ENCODE results near the gene ZNF700. TPM values are rescaled to one million over a fixed set of nuclear protein-coding genes. Genes with fewer than 3 reads are reported as not detected.

ZNF700 gene
- total and polyA plus RNA-seq, 9 of the 15 experiments (the other 6 are each of a cell fraction or from before 2014, with no cell fraction given): 10.3 to 24.7 (median 14.1) TPM

DNA sequence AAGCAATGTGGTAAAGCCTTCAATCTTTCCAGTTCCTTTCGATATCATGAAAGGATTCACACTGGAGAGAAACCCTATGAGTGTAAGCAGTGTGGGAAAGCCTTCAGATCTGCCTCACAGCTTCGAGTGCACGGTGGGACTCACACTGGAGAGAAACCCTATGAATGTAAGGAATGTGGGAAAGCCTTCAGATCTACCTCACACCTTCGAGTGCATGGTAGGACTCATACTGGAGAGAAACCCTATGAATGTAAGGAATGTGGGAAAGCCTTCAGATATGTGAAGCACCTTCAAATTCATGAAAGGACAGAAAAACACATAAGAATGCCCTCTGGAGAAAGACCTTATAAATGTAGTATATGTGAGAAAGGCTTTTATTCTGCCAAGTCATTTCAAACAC lies 24.3 kb downstream of the ZNF700 start (continued):
- TF ChIP-seq, protein P1, sequence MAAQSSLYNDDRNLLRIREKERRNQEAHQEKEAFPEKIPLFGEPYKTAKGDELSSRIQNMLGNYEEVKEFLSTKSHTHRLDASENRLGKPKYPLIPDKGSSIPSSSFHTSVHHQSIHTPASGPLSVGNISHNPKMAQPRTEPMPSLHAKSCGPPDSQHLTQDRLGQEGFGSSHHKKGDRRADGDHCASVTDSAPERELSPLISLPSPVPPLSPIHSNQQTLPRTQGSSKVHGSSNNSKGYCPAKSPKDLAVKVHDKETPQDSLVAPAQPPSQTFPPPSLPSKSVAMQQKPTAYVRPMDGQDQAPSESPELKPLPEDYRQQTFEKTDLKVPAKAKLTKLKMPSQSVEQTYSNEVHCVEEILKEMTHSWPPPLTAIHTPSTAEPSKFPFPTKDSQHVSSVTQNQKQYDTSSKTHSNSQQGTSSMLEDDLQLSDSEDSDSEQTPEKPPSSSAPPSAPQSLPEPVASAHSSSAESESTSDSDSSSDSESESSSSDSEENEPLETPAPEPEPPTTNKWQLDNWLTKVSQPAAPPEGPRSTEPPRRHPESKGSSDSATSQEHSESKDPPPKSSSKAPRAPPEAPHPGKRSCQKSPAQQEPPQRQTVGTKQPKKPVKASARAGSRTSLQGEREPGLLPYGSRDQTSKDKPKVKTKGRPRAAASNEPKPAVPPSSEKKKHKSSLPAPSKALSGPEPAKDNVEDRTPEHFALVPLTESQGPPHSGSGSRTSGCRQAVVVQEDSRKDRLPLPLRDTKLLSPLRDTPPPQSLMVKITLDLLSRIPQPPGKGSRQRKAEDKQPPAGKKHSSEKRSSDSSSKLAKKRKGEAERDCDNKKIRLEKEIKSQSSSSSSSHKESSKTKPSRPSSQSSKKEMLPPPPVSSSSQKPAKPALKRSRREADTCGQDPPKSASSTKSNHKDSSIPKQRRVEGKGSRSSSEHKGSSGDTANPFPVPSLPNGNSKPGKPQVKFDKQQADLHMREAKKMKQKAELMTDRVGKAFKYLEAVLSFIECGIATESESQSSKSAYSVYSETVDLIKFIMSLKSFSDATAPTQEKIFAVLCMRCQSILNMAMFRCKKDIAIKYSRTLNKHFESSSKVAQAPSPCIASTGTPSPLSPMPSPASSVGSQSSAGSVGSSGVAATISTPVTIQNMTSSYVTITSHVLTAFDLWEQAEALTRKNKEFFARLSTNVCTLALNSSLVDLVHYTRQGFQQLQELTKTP (IDR thresholded peaks at IDR 0.05; ENCODE audit: low read depth in 1 of 2, partially characterized antibody in 2 of 2): peak in 1 of 2 experiments; percentile 26
- TF ChIP-seq CBX5 (IDR thresholded peaks at IDR 0.05; ENCODE audit: borderline replicate concordance, low read depth) (peak; percentile 97), EP400 (IDR thresholded peaks at IDR 0.05) (0 out of 2 replicates have a peak, but pooled peaks have one; percentile 26), SAFB2 (IDR thresholded peaks at IDR 0.05; ENCODE audit: borderline replicate concordance, low read depth, low read length, severe bottlenecking) (no peak), HIVEP1 (CRISPR knock-in tag; IDR thresholded peaks at IDR 0.05) (no peak), POLR2B (IDR thresholded peaks at IDR 0.05; ENCODE audit: low read depth, partially characterized antibody) (peak; percentile 5)
- TF ChIP-seq, protein P2, sequence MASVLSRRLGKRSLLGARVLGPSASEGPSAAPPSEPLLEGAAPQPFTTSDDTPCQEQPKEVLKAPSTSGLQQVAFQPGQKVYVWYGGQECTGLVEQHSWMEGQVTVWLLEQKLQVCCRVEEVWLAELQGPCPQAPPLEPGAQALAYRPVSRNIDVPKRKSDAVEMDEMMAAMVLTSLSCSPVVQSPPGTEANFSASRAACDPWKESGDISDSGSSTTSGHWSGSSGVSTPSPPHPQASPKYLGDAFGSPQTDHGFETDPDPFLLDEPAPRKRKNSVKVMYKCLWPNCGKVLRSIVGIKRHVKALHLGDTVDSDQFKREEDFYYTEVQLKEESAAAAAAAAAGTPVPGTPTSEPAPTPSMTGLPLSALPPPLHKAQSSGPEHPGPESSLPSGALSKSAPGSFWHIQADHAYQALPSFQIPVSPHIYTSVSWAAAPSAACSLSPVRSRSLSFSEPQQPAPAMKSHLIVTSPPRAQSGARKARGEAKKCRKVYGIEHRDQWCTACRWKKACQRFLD (CRISPR knock-in tag; IDR thresholded peaks at IDR 0.05): no peak
- TF ChIP-seq, protein P3, sequence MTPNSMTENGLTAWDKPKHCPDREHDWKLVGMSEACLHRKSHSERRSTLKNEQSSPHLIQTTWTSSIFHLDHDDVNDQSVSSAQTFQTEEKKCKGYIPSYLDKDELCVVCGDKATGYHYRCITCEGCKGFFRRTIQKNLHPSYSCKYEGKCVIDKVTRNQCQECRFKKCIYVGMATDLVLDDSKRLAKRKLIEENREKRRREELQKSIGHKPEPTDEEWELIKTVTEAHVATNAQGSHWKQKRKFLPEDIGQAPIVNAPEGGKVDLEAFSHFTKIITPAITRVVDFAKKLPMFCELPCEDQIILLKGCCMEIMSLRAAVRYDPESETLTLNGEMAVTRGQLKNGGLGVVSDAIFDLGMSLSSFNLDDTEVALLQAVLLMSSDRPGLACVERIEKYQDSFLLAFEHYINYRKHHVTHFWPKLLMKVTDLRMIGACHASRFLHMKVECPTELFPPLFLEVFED (CRISPR knock-in tag; conservative IDR thresholded peaks at IDR 0.05): no peak
